MG63 (cell line): ENCODE measurements around the gene GLT6D1. TPM values are rescaled to one million over a fixed set of nuclear protein-coding genes. Genes with fewer than 3 reads are reported as not detected.

ENCODE experiments used
- DNase-seq: peaks from one replicate; pipeline ENCODE4 v3.0.0-alpha.2; 2020
- H3K27me3 ChIP-seq: fragments of 250-450 bp; sonication (Bioruptor Pico); 2 replicates; pipeline ENCODE4 v1.5.1; 2020; ENCODE audit warnings: mild to moderate bottlenecking, moderate library complexity
- H3K36me3 ChIP-seq: fragments of 250-450 bp; sonication (Bioruptor Pico); 2 replicates; pipeline ENCODE4 v1.5.1; 2020; ENCODE audit warnings: mild to moderate bottlenecking, moderate library complexity
- H3K4me3 ChIP-seq: fragments of 250-450 bp; sonication (Bioruptor Pico); 2 replicates; pipeline ENCODE4 v1.5.1; 2020; ENCODE audit warnings: mild to moderate bottlenecking, moderate library complexity
- H3K9me3 ChIP-seq: fragments of 250-450 bp; sonication (Bioruptor Pico); 2 replicates; pipeline ENCODE4 v1.5.1; 2020; ENCODE audit warnings: mild to moderate bottlenecking, moderate library complexity
- total RNA-seq: library from RNA; depleted of rRNA; stranded (reverse); fragments of >200 nt; shearing (Covaris generic); gene quantifications from 2 replicates; pipeline ENCODE4 v1.2.3, GENCODE V29; 2014; ENCODE audit warnings: low replicate concordance

Gene GLT6D1
- total RNA-seq, 1 experiment from 2014 or later = not detected

GRCh38 chr9:135605238-135605781, 34.0 kb downstream of the GLT6D1 start:
- Histone ChIP-seq H3K9me3 (no peaks in the 10 kb centered on the region), H3K4me3 (no peak overlapping the region), H3K36me3 (no peaks in the 10 kb centered on the region), H3K27me3 (no peaks in the 10 kb centered on the region)
- no peak for DNase-seq

- no peaks in the 10 kb centered on the region for H3K36me3 ChIP-seq
- DNase-seq = no peak
- no peaks in the 10 kb centered on the region; the same call in 1 of the 2 replicates for H3K27me3 ChIP-seq
- no peak overlapping the region for H3K4me3 ChIP-seq
- H3K9me3 ChIP-seq = no peaks in the 10 kb centered on the region
Observed at GRCh38 chr9:135604437-135605237, 34.7 kb downstream of the GLT6D1 start.

DNA sequence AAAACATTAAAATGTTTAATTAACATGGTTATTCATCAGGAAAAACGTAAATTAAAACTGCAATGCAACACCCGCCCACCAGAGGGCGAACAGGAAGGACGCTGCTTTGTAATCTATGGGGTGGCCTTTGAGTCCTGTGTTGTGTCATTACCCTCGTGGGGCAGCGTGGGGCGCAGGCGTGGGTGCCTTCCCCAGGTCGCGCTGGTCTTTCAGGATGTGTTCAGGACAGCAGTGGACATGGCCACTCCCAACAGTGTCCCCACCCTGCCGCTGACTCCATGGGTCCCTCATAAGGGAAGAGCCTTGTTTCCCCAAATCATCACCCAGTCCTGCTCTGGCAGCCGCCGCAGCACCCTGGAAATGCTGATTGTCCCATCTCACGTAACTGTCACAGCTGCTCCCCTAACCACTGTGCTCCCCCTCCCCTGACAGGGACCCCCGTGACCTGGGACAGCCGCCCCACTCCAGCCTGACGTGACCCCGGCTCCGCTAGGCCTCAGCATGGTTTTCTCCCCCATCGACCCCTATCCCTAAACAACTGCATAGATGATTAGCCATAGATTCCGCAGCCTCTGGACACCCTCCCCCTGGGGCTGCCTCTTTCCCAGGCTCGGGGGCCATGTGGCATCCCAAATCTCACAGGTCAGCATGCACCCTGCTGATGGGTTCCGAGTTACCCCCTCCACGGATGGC, 36.4 kb downstream of the GLT6D1 start:
- DNase-seq = no peak
- no peaks in the 10 kb centered on the region; the same call in 1 of the 2 replicates for H3K27me3 ChIP-seq
- H3K4me3 ChIP-seq = no peak overlapping the region
- no peaks in the 10 kb centered on the region for H3K36me3 ChIP-seq
- no peaks in the 10 kb centered on the region for H3K9me3 ChIP-seq

GRCh38 chr9:135601988-135602387, 37.4 kb downstream of the GLT6D1 start:
- DNase-seq = no peak
- Histone ChIP-seq H3K9me3 (no peaks in the 10 kb centered on the region), H3K36me3 (no peaks in the 10 kb centered on the region), H3K4me3 (no peak overlapping the region), H3K27me3 (no peaks in the 10 kb centered on the region; the same call in 1 of the 2 replicates)

DNA sequence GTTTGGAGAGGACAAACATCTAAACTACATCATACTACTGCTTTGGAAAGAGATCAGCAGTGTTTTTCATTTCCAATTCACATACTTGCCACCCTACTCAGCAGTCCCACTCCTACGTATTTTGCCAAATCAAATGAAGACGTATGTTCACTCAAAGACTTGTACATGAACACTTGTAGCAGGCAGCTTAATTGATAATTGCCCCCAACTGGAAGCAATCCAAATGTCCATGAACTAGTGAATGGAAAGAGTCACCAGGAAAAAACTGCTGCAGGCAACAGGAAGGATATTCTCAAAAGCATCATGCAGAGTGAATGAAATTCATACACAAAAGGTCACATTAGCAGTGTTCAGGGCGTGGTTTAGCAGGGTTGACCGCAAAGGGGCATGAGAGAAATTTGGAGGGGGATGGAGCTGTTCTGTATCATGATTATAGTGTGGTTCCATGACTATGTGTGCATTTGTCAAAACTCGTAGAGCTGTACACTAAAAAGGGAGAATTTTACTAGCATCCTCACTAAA, 39.0 kb downstream of the GLT6D1 start:
- Histone ChIP-seq H3K27me3 (no peaks in the 10 kb centered on the region; the same call in 1 of the 2 replicates), H3K4me3 (no peak overlapping the region), H3K36me3 (no peaks in the 10 kb centered on the region), H3K9me3 (no peaks in the 10 kb centered on the region; the same call in 1 of the 2 replicates)
- no peak for DNase-seq

- Histone ChIP-seq H3K36me3 (no peaks in the 10 kb centered on the region), H3K27me3 (no peaks in the 10 kb centered on the region; the same call in 1 of the 2 replicates), H3K9me3 (peaks cover 2% of the 10 kb centered on the region; the same call in 1 of the 2 replicates), H3K4me3 (no peak overlapping the region)
- DNase-seq = no peak
Observed at GRCh38 chr9:135596211-135596610, 43.1 kb downstream of the GLT6D1 start.

- Histone ChIP-seq H3K36me3 (no peaks in the 10 kb centered on the region), H3K27me3 (no peaks in the 10 kb centered on the region), H3K4me3 (no peak overlapping the region), H3K9me3 (peaks cover 2% of the 10 kb centered on the region; the same call in 1 of the 2 replicates)
- DNase-seq = no peak
Observed at GRCh38 chr9:135592625-135593024, 46.7 kb downstream of the GLT6D1 start.

- H3K9me3 ChIP-seq = peaks cover 2% of the 10 kb centered on the region; the same call in 1 of the 2 replicates
- DNase-seq = no peak
Observed at GRCh38 chr9:135592331-135592590, 47.1 kb downstream of the GLT6D1 start.

DNA sequence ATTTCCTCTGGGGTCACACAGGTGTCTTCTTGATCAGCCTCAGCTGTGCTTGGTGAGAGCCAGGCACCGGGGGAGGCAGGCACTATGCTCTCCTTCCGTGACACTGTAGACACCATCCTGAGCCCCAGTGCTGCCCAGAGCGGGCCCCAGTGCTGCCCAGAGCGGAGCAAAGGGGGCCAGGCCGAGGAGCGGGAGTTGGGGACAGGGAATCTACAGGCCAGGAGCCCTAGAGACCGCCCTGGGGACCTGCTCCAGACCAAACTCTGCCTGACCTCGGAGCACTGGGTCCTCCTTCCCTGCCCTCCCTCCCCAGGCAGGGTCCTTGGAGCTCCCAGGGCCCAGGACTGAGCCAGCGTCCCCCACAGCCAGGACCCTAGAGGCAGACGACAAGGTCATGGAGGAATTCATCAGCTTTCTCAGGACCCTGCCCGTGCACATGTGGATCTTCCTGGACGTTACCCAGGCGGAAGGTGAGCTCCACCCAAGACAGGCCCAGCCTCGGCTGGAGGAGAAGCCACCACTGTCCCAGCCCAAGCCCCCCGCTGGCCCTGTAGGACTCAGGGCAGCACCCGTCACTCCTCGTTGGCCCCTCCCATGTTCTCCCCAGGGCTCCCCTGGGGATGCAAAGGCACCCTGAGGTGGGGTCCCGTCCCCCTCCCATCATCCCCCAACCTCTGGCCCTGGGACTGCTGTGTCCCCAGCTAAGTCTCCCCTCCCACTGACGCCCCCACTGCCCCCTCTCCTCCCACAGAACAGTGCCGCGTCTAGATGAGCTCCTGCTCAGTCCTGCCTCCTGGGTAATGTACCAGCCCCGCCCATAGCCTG, 47.6 kb downstream of the GLT6D1 start:
- Histone ChIP-seq H3K4me3 (no peak overlapping the region), H3K9me3 (peaks cover 2% of the 10 kb centered on the region; the same call in 1 of the 2 replicates), H3K36me3 (no peaks in the 10 kb centered on the region), H3K27me3 (no peaks in the 10 kb centered on the region)
- DNase-seq = no peak

More at GRCh38 chr9:135592331-135592590, 47.1 kb downstream of the GLT6D1 start:
- Histone ChIP-seq H3K4me3 (no peak overlapping the region), H3K36me3 (no peaks in the 10 kb centered on the region), H3K27me3 (no peaks in the 10 kb centered on the region)

GRCh38 chr9:135590486-135591079, 48.8 kb downstream of the GLT6D1 start:
- no peaks in the 10 kb centered on the region for H3K36me3 ChIP-seq
- H3K4me3 ChIP-seq = no peak overlapping the region
- H3K27me3 ChIP-seq = no peaks in the 10 kb centered on the region
- H3K9me3 ChIP-seq = peaks cover 2% of the 10 kb centered on the region; the same call in 1 of the 2 replicates
- no peak for DNase-seq

- Histone ChIP-seq H3K4me3 (no peak overlapping the region), H3K36me3 (no peaks in the 10 kb centered on the region), H3K27me3 (no peaks in the 10 kb centered on the region), H3K9me3 (peaks cover under 1% of the 10 kb centered on the region; the same call in 1 of the 2 replicates)
- DNase-seq = no peak
Observed at GRCh38 chr9:135589596-135590485, 49.5 kb downstream of the GLT6D1 start.

GRCh38 chr9:135588886-135589595, 50.3 kb downstream of the GLT6D1 start:
- H3K36me3 ChIP-seq = no peaks in the 10 kb centered on the region
- H3K27me3 ChIP-seq = no peaks in the 10 kb centered on the region
- no peak for DNase-seq
- H3K4me3 ChIP-seq = no peak overlapping the region
- H3K9me3 ChIP-seq = no peaks in the 10 kb centered on the region

- no peak for DNase-seq
- Histone ChIP-seq H3K27me3 (no peaks in the 10 kb centered on the region), H3K9me3 (no peaks in the 10 kb centered on the region), H3K36me3 (no peaks in the 10 kb centered on the region), H3K4me3 (no peak overlapping the region)
Observed at GRCh38 chr9:135588371-135588770, 51.0 kb downstream of the GLT6D1 start.

- H3K4me3 ChIP-seq = no peak overlapping the region
- H3K27me3 ChIP-seq = no peaks in the 10 kb centered on the region
- H3K36me3 ChIP-seq = no peaks in the 10 kb centered on the region
- no peak for DNase-seq
- H3K9me3 ChIP-seq = no peaks in the 10 kb centered on the region
Observed at GRCh38 chr9:135587658-135588057, 51.7 kb downstream of the GLT6D1 start.

DNA sequence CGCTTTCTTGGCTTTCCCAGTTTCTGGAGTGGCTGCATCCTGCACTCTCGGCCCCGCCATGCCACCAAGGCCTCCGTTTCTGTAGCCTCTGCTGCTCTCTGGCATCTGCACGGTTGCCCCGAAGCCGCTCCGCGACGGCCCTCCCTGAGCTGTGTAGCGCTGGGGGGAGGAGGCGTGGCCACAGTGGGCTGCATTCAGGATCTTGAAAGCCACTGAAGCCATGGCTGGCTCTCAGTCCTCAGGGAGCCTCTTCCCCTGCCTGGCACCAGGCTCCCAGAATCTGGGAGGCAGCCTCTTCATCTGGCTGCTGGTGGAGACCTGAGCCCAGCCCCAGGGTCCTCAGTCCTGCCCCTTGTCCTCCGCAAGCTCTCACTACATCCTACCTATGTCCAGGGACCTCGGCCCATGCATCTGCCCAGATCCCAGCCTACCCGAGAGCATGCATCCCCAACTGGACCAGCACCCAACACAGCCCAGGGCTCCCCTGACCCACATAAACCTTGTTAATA, 52.7 kb downstream of the GLT6D1 start:
- H3K36me3 ChIP-seq = no peaks in the 10 kb centered on the region
- no peak overlapping the region for H3K4me3 ChIP-seq
- no peaks in the 10 kb centered on the region for H3K27me3 ChIP-seq
- H3K9me3 ChIP-seq = no peaks in the 10 kb centered on the region
- no peak for DNase-seq
